GM10266 (cell line): ENCODE data around the gene SLC20A1.

Experiments
- DNase-seq: peaks from one replicate; pipeline ENCODE4 v3.0.0; 2012; ENCODE audit errors: extremely low spot score
- CTCF ChIP-seq: IDR thresholded peaks from 2 replicates; pipeline ENCODE4 v1.5.1; 2012; ENCODE audit warnings: mild to moderate bottlenecking, low read depth; ENCODE audit not compliant: control insufficient read depth, insufficient read depth; ENCODE audit errors: missing control alignments

The SLC20A1 gene

GRCh38 chr2:112686348-112687217, 40.8 kb downstream of the SLC20A1 start:
- TF ChIP-seq CTCF: no peak
- no peak for DNase-seq

GRCh38 chr2:112687522-112687921, 41.8 kb downstream of the SLC20A1 start:
- TF ChIP-seq CTCF: no peak
- DNase-seq: no peak

- DNase-seq: no peak
- TF ChIP-seq CTCF: no peak
Observed at GRCh38 chr2:112688086-112688880, 42.5 kb downstream of the SLC20A1 start.

- DNase-seq: peak; percentile 49
- TF ChIP-seq CTCF: peak; percentile 65
Observed at GRCh38 chr2:112690853-112691401, 45.2 kb downstream of the SLC20A1 start.

GRCh38 chr2:112691881-112692281, 46.1 kb downstream of the SLC20A1 start:
- no peak for TF ChIP-seq CTCF
- no peak for DNase-seq

GRCh38 chr2:112692495-112692911, 46.8 kb downstream of the SLC20A1 start:
- DNase-seq: peak; percentile 74
- no peak for TF ChIP-seq CTCF
